Neural cell (in vitro differentiated cells): Measurements from ENCODE around the gene P2RX5.

Experiments used
- CTCF ChIP-seq: fragments of 450-650 bp; IDR thresholded peaks from 2 replicates; pipeline ENCODE4 v1.5.1; 2014; ENCODE audit warnings: antibody characterized with exemption, mild to moderate bottlenecking, moderate library complexity; ENCODE audit not compliant: poor library complexity, severe bottlenecking
- EP300 ChIP-seq: fragments of 450-650 bp; conservative IDR thresholded peaks from 2 replicates; pipeline ENCODE4 v1.6.1; 2014; ENCODE audit warnings: antibody characterized with exemption, mild to moderate bottlenecking, moderate library complexity; ENCODE audit not compliant: poor library complexity, severe bottlenecking
- EZH2 ChIP-seq: fragments of 200-600, 300-800 bp; shearing (Covaris generic), sonication (generic); IDR thresholded peaks from 2 replicates; pipeline ENCODE4 v1.6.1; 2014; ENCODE audit warnings: antibody characterized with exemption, low read length, borderline replicate concordance, mild to moderate bottlenecking; ENCODE audit not compliant: insufficient read depth, poor library complexity, severe bottlenecking
- POLR2AphosphoS5 ChIP-seq: IDR thresholded peaks from 2 replicates; pipeline ENCODE4 v1.6.1; 2012

GRCh38 chr17:3669085-3669347 lies 26.9 kb downstream of the P2RX5 start:
- TF ChIP-seq CTCF (no peak), POLR2AphosphoS5 (no peak), EP300 (no peak), EZH2 (no peak)
